K562 (cell line): Measurements from ENCODE around the gene NKG7. TPM values are rescaled to one million over a fixed set of nuclear protein-coding genes. Genes with fewer than 3 reads are reported as not detected.
A peak's percentile ranks its signal among the peaks of the same experiment; 100 is the strongest.

Experiments used
- ATAC-seq: fragments of 200-7000 bp; cut with Tn5 transposase; 3 replicates; pipeline ENCODE4 v1.9.1; 2020; ENCODE audit warnings: moderate library complexity
- BruUV-seq: library from RNA; stranded (reverse); fragments of 400-500 nt; replicated peaks from 2 replicates; lab custom pipeline; 2021; lab: Mats Ljungman, UMichigan
- CTCF ChIA-PET: fragments of 300-600 bp; formaldehyde crosslinking; extraction: SDS; loops from one replicate; lab custom pipeline; 2021; ENCODE audit warnings: low intra/inter-chr PET ratio; lab: Yijun Ruan, JAX
- POLR2A ChIA-PET: fragments of 300-600, 350-650 bp; sonication (Branson Sonifier 250); formaldehyde crosslinking; extraction: SDS; loops from one replicate; lab custom pipeline; 2021; ENCODE audit warnings: antibody characterized with exemption, inconsistent platforms; lab: Yijun Ruan, JAX
- DNase-seq, 4 experiments: peaks; one replicate each; pipeline versions ENCODE4 v3.0.0 to v3.0.0-alpha.2; 2011 to 2018; ENCODE audit warnings: low spot score in 3 of 4, mixed read lengths in 3 of 4; ENCODE audit errors: extremely low read depth in 1 of 4
- FAIRE-seq: peaks from 2 replicates; lab custom pipeline; 2011; peaks lifted over from hg19 to GRCh38; lab: Jason Lieb, UNC
- H2AFZ ChIP-seq: 2 replicates; pipeline ENCODE4 v1.6.0; 2011; ENCODE audit warnings: low read depth, low read length, control low read depth, inconsistent platforms
- H3K27ac ChIP-seq: fragments of 200-600 bp; 3 replicates; pipeline ENCODE4 v1.8.0; 2011; ENCODE audit warnings: low read depth, mild to moderate bottlenecking, control low read depth, inconsistent platforms, low read length, moderate library complexity, mixed read lengths; ENCODE audit errors: extremely low read depth
- H3K27me3 ChIP-seq, 2 experiments: fragments of 300-600 bp in 1 of 2; 2 replicates in 1 of 2; 3 replicates in 1 of 2; pipeline versions ENCODE4 v1.6.0 to v1.8.0; 2011; ENCODE audit warnings: inconsistent platforms in 2 of 2, low read length in 2 of 2, mild to moderate bottlenecking in 1 of 2, mixed read lengths in 1 of 2, moderate library complexity in 1 of 2; ENCODE audit not compliant: control insufficient read depth in 2 of 2, insufficient read depth in 2 of 2
- H3K36me3 ChIP-seq: fragments of 300-600 bp; 3 replicates; pipeline ENCODE4 v1.8.0; 2011; ENCODE audit warnings: mild to moderate bottlenecking, low read length, inconsistent platforms; ENCODE audit not compliant: control insufficient read depth, insufficient read depth
- H3K4me1 ChIP-seq, 2 experiments: fragments of 200-600 bp in 1 of 2; replicated peaks in 1 of 2; 2 replicates in 1 of 2; 3 replicates in 1 of 2; pipeline versions ENCODE4 v1.5.1 to v1.8.0; 2011; ENCODE audit warnings: inconsistent platforms in 2 of 2, low read length in 2 of 2, mild to moderate bottlenecking in 1 of 2, mixed read lengths in 1 of 2, moderate library complexity in 1 of 2; ENCODE audit not compliant: control insufficient read depth in 2 of 2, insufficient read depth in 2 of 2
- H3K4me2 ChIP-seq: 2 replicates; pipeline ENCODE4 v1.6.1; 2011; ENCODE audit warnings: low read length, control low read depth, inconsistent platforms, mixed read lengths; ENCODE audit not compliant: insufficient read depth
- H3K4me3 ChIP-seq: fragments of 200-600 bp; sonication (generic), shearing (Covaris generic); 2 replicates; pipeline ENCODE4 v1.5.1; 2016; ENCODE audit warnings: control low read depth, inconsistent platforms
- H3K79me2 ChIP-seq: fragments of 200-600 bp; 3 replicates; pipeline ENCODE4 v1.8.0; 2011; ENCODE audit warnings: low read length, inconsistent platforms; ENCODE audit not compliant: control insufficient read depth, insufficient read depth
- H3K9ac ChIP-seq, 2 experiments: 2 replicates each; pipeline versions ENCODE4 v1.6.0 to v1.6.1; 2011; ENCODE audit warnings: low read depth in 2 of 2, low read length in 2 of 2, control low read depth in 1 of 2, inconsistent platforms in 1 of 2, mild to moderate bottlenecking in 1 of 2, mixed read lengths in 1 of 2; ENCODE audit not compliant: insufficient read depth in 1 of 2
- H3K9me1 ChIP-seq: one replicate; pipeline ENCODE4 v1.6.0; 2011; ENCODE audit warnings: inconsistent platforms, mild to moderate bottlenecking, low read length, moderate library complexity; ENCODE audit not compliant: control insufficient read depth, insufficient read depth
- H3K9me3 ChIP-seq: replicated peaks from 2 replicates; pipeline ENCODE4 v1.5.1; 2011; ENCODE audit warnings: low read depth, low read length, inconsistent platforms; ENCODE audit not compliant: control insufficient read depth, insufficient read depth
- H4K20me1 ChIP-seq: replicated peaks from 2 replicates; pipeline ENCODE4 v1.6.1; 2011; ENCODE audit warnings: low read length, inconsistent platforms, mixed read lengths; ENCODE audit not compliant: control insufficient read depth, insufficient read depth
- WGBS: fragments of 100-300 bp; shearing (Covaris generic); methylation state at CpG from one replicate; pipeline ENCODE4 v1.1.6; 2016; ENCODE audit warnings: low coverage, mixed read lengths; ENCODE audit not compliant: insufficient coverage; ENCODE audit errors: missing lambda C conversion rate; 5-methylcytosine and 5-hydroxymethylcytosine counted together
- in situ Hi-C: fragments of 300-500 bp; cut with MboI; formaldehyde crosslinking; loops from 4 replicates; pipeline ENCODE4 v1.15.0; 2018; ENCODE audit warnings: inconsistent platforms, mixed read lengths
- intact Hi-C: fragments of 100-400 bp; cut with micrococcal nuclease; formaldehyde crosslinking; loops from 2 replicates; pipeline ENCODE4 v1.14.2; 2022
- polyA plus RNA-seq, 8 experiments: library from polyadenylated mRNA; depleted of rRNA in 4 of 8; stranded (reverse) in 5 of 8; unstranded in 3 of 8; fragments of >200 nt; fragmentation: Nextera tagmentation in 2 of 8; fragmentation: Illumina TruSeq in 1 of 8; extraction: Ambion mirVana in 2 of 8; extraction: Trizol in 1 of 8; gene quantifications; 2 replicates each; pipeline versions ENCODE4 v1.2.1 to v1.2.3, GENCODE V29; 2011 to 2014; ENCODE audit warnings: inconsistent platforms in 1 of 8, missing spikeins in 1 of 8
- total RNA-seq, 7 experiments: library from RNA; depleted of rRNA in 6 of 7; stranded (reverse); fragments of >200 nt in 6 of 7; fragmentation: Illumina TruSeq in 2 of 7; extraction: Trizol in 2 of 7; gene quantifications; 2 replicates each; pipeline versions ENCODE4 v1.2.1 to v1.2.3, GENCODE V29; 2011 to 2021; ENCODE audit warnings: low replicate concordance in 1 of 7
- TF ChIP-seq, protein P1 (sequence below), 2 experiments: fragments of 450-650 bp in 1 of 2; sonication (generic) in 1 of 2; formaldehyde crosslinking; conservative IDR thresholded peaks; 2 replicates each; pipeline versions ENCODE4 v1.4.0 to v1.8.1; 2020 to 2022; ENCODE audit warnings: mild to moderate bottlenecking in 1 of 2, missing genetic modification reagents in 1 of 2
- TF ChIP-seq, protein P2 (sequence below): fragments of 450-650 bp; formaldehyde crosslinking; IDR thresholded peaks from 2 replicates; pipeline ENCODE4 v1.4.0; 2020; ENCODE audit warnings: mild to moderate bottlenecking, moderate library complexity

The NKG7 gene
- total and polyA plus RNA-seq, 9 of the 15 experiments (the other 6 are each of a cell fraction or from before 2014, with no cell fraction given): 0.30 to 0.70 (median 0.51) TPM; not detected in 2

- in situ Hi-C loops: no loop called here
- 0 out of 2 replicates have a peak, but pooled peaks cover 4% of the 10 kb centered on the region for H4K20me1 ChIP-seq
- ChIA-PET POLR2A (interaction anchor here (0.9 kb wide), 1 partner anchor 9 kb away, joined by 5 read pairs; no protein-coding TSS in a partner anchor), CTCF (no interaction called here)
- 82% methylated on average over 14 of the region's 16 CpGs for WGBS
- no peak overlapping the region for H3K4me3 ChIP-seq
- H2AFZ ChIP-seq: no peak overlapping the region
- TF ChIP-seq, protein P1, sequence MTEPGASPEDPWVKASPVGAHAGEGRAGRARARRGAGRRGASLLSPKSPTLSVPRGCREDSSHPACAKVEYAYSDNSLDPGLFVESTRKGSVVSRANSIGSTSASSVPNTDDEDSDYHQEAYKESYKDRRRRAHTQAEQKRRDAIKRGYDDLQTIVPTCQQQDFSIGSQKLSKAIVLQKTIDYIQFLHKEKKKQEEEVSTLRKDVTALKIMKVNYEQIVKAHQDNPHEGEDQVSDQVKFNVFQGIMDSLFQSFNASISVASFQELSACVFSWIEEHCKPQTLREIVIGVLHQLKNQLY (CRISPR knock-in tag; conservative IDR thresholded peaks at IDR 0.05): no peak
- TF ChIP-seq, protein P2, sequence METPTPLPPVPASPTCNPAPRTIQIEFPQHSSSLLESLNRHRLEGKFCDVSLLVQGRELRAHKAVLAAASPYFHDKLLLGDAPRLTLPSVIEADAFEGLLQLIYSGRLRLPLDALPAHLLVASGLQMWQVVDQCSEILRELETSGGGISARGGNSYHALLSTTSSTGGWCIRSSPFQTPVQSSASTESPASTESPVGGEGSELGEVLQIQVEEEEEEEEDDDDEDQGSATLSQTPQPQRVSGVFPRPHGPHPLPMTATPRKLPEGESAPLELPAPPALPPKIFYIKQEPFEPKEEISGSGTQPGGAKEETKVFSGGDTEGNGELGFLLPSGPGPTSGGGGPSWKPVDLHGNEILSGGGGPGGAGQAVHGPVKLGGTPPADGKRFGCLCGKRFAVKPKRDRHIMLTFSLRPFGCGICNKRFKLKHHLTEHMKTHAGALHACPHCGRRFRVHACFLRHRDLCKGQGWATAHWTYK: no peak
- peaks cover 47% of the 10 kb centered on the region for H3K36me3 ChIP-seq
- no peak for DNase-seq
- H3K9ac ChIP-seq: peak overlapping the region in 1 of 2 experiments; percentile 47; a peak in 1 of 4 replicates
- 0 out of 3 replicates have a peak overlapping the region, but pooled peaks have one; percentile 91 for H3K27ac ChIP-seq
- peaks cover 5% of the 10 kb centered on the region for H3K9me1 ChIP-seq
- H3K4me1 ChIP-seq: peaks cover 29 to 36% of the 10 kb centered on the region in 2 experiments
- H3K4me2 ChIP-seq: no peak overlapping the region
- intact Hi-C loops: loop anchor here (5.0 kb wide), 1 partner anchor 39 kb away; the partner anchor contains the start of gene C19orf84
- no peaks in the 10 kb centered on the region for H3K27me3 ChIP-seq
- no TSS peak for BruUV-seq
- no peak for ATAC-seq
- no peaks in the 10 kb centered on the region for H3K9me3 ChIP-seq
- FAIRE-seq: no peak
- H3K79me2 ChIP-seq: peaks cover 13% of the 10 kb centered on the region
Measured at GRCh38 chr19:51352783-51353360, 19.6 kb downstream of the NKG7 start.
